Limb (tissue), 2 donors: ENCODE results near the gene CACNA1G.

ENCODE experiments used
- DNase-seq, 2 donors: peaks; one replicate each; pipeline ENCODE4 v3.0.0-alpha.2; 2016; ENCODE audit errors: extremely low spot score in 2 of 2

The CACNA1G gene

DNA sequence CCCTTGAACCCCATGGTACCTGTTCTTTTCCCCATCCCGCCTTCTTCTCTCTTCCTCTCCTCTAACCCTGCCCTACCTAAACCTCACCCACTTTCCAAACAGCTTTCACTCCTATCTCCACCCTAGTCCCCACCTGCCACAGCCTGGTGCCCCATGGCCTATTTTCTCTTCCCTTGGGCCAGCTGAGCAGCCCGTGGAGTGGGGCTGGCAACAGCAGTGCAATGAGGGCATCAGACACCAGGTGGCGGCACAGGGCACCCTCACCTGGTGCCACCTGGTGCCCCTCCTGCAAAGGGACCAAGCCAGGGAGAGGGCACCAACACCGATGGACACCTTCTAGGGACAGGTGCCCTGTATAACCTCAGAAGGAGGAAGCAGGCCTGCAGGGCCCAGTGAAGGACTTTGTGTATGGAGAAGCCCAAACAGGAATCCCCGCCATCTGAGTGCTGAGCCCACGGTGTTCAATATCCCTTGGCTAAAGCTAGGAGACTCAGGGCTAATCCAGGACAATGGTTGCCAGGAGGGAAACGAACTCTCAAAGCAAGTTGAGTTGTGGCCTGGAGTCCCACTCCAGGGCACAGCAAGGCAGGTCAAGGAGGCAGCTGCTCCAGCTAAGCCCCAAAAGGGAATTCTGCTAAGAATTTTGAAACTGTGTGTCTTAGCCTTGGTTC, 70.1 kb downstream of the CACNA1G start:
- peak in 1 of 2 donors; percentile 53 for DNase-seq

DNA sequence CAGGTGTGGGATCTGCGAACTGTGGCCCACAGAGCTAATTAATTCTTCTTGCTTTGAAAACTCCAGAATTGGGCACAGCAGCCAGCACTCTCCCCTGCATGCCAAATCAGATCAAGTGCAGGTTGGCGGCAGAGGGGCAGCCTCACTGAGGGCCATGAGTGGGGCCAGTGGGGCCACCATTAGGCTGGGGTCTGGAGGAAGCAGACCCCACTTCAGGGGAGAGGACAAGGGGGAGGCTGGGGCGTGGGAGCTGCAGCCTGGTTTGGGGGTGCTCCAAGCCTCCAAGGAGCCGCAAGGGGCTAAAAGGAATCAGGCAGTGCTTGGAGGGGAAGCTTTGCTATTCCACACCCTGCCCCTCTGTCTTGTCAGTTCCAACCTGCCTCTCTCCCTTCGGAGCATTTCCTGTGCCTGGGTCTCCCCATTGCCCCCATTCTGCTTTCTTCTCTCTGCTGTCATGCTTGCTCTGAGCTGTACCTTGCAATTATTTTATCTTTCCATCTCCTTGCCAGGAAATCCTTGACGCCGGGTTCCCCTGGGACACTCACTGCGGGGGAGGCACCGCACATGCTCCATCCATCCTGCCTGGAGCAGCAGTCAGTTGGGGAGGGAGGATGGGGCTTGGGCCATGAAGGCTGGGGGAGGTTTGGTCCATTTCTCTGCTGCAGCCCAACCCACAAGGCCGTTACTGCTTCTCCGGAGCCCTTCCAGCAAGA, 70.8 kb downstream of the CACNA1G start:
- DNase-seq: peak in 1 of 2 donors; percentile 35

DNA sequence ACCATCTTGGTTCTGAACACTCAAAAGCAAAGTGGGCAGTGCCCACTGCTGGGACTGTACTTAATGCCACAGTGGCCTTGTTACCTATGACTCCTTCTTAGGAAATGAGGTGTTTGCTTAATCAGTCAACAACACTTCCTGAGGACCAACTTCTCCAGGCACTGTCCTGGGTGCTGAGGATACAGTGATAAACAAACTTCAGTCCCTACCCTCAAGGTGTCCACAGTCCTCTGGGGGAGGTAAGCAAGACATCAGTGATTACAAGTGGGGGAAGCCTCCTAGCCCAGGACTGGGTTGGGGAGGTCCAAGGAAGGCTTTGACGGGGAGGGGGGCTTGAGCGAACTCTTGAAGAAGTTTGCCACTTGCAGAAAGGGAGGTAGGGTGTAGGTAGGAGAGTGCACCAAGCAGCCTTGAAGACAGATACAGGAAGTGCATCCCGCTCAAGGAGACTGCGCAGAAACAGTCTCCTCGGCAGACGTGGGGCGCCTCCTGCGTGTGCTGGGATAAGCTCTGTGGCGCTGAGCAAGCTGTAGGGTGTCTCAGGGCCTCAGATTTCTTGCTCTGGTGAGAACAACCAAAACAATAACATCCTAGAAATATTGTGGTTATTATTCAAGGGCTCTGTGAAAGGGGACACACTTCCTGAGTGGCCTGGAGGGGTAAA, 71.5 kb downstream of the CACNA1G start:
- DNase-seq: peak in 1 of 2 donors; percentile 24

DNA sequence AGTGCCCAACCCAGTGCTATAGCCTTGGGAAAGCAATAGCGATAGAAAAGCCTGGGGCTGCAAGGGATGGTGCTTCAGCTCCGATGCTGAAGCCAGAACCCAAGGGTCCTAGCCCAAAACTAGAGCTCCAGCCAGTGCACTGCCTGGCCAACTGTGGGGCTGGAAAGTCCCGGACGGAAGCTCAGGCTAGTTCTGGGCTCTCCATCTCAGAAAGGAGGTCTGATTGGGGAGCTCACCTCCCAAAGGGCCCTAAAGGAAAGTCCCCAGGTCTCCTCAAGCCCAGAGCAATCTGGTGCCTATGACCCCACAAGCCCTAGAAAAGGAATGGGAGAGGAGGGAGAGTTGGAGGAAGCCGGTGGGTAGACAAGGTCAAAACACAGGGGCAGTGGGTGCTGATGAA, 72.1 kb downstream of the CACNA1G start:
- DNase-seq: no peak

DNA sequence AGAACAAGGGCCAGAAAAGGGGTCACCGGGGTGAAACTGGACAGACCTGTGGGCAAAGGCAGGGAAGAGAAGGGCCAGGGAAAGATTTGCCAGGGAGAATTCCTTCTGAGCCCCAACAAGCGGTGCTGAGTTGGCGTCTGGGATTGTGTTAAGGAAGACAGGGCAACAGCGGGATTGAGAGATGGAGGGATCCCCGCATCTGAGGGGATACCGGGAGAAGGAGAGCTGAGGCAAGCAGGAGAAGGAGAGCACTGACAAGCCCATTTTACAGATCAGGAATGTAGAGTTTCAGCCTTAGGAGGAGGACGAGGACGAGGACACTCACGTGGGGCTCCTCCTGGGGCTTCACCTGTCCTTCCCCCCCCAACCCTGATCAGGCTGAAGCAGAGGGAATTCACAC, 73.2 kb downstream of the CACNA1G start:
- DNase-seq: no peak

DNA sequence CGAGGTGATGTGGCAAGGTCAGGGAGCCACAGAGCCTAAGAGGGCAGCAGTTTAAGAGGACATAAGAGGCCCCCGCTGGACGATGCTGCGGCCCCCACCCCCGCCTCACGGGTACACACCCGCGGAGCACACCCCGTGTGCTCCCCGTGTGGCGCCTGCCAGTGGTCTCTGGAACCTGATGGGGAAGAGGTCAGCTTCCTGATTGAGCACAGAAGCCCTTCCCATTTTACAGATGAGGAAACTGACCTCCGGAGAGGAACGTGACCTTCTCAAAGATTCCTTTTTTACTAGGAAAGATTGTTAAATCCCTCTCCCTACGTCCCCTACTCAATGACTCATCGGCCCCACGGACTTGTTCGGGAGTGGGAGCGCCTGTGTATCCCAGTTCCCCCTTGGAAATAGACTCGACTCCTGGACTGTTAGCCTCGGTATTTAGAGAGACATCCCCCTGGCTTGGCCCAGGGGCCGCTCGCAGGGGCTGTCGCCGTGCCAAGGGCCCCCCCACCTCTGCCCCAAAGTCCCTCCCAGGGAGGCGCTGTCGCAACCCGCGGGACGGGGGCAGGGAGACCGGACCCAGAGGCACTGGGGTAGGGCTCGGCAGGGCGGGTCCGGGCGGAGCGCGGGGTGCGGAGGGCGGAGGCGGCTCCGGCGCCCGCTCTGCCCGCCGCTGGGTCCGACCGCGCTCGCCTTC, 73.9 kb downstream of the CACNA1G start, which contains the start of gene ABCC3:
Gene ABCC3, plus strand, starts transcription at position 658 of the 691 bp plus-strand sequence. CDS start 56 bp downstream, outside the sequence.
- DNase-seq: no peak

DNA sequence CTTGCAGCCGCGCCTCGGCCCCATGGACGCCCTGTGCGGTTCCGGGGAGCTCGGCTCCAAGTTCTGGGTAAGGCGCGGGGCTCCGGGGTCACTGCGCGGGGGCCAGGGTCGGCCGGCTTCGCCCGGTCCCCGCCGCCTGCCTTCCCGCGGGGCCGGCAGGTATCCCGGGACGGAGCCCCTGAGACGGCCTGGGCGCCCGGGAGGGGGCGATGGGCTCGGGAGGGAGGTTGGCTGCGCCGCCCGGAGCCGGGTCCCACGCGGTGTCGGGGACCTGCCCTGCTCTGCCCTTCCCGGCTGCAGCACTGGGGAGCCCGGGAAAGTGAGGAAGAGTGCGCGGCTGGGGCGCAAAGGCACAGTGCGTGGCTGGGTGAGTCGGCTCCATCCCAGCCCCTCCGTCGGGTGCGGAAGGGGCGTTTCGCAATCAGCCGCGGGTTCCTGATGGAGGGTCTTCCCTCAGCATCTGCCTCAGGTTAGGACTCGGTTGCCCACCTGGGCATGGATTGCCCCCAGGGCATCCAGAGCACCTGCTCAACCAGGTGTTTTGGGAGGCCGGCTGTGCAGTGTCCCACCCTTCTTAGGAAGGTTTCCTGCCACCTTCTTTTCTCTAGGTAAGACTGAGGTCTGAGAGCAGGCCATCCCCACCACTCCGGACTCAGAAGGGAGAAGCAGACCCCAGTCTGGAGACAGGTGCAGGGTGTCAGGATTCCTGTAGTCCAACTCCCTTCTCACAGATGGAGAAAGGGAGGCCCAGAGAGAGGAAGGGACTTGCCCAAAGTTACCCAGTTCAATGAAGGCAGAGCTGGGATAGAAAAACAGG, 74.6 kb downstream of the CACNA1G start:
- no peak for DNase-seq

DNA sequence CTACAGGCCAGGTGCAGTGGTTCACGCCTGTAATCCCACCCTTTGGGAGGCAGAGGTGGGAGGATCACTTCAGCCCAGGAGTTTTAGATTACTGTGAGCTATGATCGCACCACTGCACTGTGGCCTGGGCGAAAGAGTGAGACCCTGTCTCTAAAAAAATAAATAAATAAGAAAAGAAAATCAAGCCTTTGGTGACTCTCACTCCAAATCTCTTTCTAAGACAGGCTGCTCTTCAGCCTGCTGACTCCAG, 75.1 kb downstream of the CACNA1G start:
- no peak for DNase-seq

DNA sequence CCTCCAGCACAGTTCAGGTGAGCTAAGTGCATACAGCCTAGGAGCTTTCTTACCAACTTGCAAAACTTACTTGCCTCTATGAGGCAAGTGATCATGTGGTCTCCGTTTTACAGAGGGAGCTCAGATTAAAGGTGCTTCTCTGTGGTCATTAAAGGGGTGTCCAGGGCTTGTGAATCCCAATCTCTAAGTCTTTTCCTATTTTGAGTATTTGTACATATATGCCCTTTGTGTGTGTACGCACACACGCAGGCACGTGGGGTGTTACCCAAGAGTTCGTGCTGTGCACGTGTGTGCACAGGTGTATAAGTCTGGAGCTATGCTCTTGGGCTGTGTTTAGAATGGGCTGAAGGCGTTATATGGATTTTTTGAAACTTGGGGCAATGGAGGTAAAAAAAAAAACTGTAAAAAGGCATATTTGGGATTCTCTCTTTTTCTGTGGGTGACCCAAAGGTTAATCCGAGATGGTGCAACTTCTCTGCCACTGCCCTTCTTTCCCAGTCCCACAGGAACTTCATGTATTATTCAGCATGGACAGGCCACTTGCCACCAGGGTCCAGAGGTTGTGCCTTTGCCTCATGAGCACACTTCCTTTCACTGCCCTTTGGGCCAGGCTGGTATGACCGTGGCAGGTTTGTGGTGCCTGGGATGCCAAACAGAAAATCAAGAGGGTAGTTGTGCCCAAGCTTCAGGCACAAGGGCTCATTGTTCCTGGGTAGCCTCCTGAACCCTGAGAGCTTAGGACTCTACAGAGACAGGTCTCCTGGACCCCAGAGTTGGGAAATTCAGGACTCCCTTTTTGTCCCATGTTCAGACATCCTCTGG, 75.7 kb downstream of the CACNA1G start:
- no peak for DNase-seq

DNA sequence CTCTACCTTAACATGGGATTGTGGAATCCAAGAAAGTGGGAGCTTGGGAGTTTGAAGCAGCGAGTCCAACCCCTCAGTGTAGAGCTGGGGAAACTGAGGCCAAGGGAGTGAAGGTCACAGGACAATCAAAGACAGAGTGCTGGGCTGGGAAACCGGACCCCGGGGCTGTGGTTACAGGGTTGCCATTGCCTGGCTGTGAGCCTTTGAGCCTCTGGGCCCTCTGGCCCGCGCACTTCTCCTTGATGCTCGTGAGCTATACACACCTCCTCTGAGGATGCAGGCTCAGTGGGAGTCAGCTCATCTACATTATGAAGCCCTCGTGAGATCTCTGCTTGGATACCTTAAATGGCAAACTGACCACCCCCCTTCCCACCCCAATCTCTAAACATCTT, 76.3 kb downstream of the CACNA1G start:
- DNase-seq: no peak

DNA sequence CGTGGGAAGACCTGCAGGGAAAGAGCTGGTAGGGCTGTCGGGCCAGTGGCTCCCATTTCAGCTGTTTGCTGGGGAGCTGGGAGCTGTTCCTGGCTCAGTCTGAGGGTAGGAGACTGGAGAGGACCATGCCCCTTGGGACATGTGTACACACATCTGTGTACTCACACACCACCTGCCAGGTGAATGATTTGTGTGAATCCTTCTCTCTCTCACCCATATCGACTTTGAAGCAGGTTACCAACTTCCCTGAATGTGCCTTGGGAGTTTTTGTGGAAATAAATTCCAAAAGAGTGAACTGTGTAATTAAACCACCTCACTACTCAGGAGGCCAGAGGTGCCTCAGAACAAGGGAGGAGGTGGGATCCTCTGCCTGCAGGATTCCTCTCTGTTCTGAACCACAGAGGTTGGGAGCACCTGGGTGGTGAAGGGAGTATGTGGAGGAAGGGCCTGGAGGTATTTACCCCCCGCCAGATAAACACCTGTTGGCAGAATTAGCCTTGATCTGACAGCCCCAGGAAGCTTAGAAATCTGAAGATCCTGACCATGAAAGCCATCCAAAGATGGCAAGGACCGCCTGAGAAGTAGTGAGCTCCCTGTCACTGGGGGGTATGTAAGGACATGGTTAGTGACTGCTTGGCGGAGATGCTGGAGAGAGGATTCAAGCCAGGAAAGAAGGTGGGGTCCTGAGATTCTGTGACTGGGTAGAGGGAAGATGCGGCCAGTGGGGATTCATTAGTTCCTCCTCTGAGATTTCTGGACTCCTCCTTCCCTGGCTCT, 77.5 kb downstream of the CACNA1G start:
- DNase-seq: no peak

DNA sequence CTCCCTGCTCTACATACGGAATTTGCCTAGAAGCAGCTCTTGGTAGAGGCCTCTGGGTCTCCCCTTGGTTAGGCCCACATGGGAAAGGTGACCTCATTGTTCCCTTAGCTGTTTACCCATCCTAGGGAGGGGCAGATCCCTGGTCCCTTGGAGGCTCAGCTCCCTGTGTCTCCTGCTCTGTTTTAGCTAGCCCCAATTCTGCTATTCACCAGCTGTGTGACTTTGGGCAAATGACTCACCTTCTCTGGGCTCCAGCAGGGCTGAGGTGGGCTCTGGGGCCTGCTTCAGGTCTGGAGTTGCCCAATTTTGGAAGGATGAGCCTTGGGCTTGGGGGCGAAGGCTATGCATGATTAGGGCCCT, 78.1 kb downstream of the CACNA1G start:
- no peak for DNase-seq

DNA sequence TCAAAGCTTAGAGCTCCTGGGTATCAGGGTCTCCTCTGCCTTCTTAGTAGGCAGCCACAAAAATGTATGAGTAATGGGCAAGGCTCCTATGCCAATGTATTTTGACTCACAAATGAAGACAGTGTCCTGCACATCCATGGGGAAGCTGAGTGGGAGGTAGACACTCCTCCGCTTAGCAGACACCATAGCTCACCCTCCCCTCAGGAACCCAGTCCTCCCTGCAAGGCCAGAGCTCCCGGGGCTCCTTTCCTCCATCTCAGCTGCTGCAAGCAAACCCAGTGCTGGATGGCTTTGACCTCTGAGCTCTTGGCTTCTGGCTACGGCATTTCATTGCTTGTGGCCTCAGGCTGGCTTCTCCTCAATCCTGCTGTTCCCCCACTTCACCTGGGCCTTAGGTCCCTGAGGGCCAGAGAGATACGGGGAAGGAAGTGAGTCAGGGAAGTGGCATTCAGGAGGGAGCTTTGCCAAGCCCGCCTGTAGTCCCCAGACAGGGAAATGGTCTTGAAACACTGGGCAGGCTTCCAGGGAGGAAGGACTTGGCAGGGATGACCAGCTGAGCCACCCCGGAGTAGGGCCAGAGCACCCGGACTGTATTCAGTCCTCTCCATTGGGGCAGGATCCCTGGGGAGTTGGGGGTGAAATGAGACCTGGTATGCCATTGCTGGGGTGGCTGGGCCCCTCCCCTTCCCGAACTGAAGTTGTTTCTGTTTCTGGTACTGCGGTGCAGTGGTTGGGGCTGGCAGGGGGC, 78.6 kb downstream of the CACNA1G start:
- peak in 1 of 2 donors; percentile 69 for DNase-seq

DNA sequence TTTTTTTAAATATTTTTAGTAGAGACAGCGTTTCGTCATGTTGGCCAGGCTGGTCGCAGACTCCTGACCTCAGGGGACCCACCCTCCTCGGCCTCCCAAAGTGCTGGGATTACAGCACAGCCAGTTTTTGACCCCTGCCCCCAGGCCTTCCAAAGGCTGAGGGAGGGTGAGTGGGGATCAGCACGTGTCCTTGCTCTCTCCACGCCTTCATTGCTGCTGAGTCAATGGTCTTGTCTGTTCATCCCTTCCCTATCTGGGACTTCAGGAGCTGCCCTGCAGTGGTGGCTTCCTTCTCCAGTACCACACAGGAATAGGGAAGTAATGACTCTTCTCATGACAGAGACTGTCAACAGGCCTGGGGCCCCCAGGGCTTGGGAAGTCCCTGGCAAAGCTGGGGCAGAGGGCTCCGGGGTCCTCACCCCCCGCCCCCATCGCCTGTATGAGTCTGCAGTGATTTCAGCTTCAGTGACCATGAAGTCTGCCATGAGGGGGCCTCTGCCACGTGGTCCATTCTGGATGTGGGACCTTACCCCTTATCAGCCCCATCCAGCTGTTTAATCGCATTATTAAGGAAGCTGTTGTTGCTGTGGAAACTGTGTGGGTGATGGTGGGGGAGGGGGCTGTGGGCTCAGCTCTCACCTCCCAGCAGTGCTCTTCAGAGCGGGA, 80.3 kb downstream of the CACNA1G start:
- no peak for DNase-seq

DNA sequence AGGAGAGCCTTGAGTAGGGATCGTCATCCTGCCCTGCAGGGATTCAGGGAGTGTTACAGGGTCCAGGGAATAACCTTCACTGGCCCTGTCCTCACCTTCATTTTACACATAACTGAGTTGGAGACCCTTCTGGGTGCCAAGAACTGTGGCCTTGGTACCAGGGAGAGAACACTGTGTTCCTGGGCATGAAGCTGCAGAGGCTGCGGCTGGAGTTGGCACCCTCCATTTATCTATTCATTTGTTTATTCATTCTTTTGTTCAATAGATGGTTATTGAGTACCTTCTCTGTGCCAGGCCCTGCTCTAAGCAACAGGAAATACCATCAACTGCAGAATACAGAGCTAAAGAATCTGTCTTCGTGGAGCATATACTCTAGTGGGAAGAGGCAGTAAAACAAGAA, 80.8 kb downstream of the CACNA1G start:
- no peak for DNase-seq

DNA sequence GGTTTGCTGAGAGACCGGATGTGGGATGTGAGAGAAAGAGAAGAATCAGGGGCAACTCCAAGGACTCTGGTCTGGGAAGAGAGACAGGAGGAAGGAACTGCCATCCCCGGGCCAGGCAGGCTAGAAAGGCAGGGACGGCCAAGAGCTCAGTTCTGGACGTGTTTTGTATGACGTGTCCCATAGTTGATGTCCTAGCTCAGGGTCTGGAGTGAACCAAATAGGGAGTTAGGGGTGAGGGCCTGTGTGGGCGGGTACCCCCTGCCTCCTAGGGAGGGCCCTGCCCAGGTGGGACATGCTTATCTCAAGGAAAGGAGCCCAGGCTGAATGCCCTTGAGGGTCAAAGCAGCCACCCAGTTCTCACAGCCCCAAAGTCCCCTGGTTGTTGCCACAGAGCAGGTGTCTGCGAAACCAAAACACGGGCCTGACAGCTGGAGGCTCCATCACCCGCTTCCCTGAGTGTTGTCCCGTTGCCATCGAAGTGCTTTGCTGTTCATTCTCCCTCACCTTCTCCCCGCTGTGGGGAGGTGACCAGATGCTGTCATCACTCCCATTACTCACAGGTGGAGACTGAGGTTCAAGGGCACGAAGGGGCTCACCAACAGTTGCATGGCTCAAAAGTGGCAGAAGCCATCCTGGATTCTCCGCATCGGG, 81.7 kb downstream of the CACNA1G start:
- DNase-seq: no peak

DNA sequence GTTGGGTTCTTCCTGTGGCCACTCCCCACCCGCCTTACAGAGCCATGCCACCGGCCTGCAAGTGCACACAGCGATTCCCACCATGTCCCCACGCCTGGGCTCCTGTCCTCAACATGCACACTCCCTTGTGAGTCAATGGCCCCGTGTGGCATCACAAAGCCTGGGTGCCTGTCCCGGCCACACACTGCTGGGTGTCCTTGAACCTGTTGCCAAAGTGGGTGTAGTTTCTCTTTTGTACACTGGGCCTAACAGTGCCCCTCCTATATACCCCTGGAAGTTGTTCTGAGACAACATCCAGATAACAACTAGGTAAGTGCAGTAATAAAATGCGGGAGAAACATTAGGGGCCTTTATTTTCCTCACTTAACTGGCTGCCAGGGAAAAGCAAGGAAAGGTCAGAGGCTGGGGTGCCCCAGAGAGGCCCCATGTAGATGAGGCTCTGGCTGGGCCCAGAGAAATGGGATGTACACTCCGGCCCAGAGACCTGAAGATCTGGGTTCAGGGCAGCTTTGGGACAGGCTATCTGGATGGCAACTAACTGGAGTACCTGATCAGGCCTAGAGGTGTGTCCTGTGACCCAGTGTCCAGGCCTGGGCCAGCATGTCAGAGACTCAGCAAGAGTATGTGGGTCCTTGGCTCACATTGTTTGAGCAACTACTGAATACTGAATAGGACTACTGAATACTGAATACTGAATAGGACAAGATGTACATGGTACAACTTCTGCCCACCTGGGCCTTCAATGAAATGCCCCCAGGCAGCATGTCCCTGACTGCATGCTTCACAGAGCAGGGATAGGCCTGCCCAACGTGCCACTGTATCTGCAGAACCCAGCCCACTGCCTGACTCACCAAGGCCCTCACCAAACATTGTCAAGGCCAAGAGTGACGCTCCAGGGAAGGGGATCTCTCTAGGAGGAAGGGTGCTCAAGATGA, 82.5 kb downstream of the CACNA1G start:
- no peak for DNase-seq
